IPS-11a (cell line): Measurements from ENCODE around the gene PPIB.

ENCODE experiments used
- H3K4me3 ChIP-seq: one replicate; pipeline ENCODE4 v1.5.1; 2013; ENCODE audit warnings: low read depth, low read length, control low read depth

PPIB gene

DNA sequence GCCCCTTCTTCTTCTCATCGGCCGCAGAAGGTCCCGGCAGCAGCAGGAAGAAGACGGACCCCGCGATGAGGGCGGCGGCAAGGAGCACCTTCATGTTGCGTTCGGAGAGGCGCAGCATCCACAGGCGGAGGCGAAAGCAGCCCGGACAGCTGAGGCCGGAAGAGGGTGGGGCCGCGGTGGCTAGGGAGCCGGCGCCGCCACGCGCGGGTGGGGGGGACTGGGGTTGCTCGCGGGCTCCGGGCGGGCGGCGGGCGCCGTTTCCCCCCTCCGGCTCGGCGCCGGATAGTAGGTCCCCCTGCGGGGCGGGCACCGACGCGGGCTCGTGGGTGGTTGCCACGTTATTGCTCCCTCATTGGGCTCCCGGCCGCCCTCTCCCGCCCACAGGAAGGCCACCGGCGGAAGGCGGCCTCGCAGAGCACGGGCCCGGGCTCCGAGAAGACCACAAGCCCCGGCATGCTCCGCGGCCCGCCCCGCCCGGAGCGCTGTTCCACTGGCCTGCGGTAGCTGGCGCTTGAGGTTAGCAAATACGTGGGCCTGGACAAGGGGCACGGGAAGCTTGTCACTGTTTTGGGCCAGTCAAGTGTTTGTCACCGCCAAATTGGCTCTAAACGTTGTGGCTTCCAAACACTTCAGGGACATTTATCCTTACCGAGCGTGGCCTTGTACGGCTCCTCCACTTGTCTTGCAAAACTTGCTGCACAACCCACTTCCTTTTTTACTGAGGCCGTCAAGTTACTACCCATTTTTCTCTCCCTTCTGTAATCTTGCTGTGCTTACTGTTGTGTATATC, at the start of gene PPIB:
PPIB (minus strand) TSS at position 154 of the 790 bp plus-strand sequence; CDS start at position 118, 36 bp downstream.
- peak within 1 kb of the TSS; percentile 67 for H3K4me3 ChIP-seq

DNA sequence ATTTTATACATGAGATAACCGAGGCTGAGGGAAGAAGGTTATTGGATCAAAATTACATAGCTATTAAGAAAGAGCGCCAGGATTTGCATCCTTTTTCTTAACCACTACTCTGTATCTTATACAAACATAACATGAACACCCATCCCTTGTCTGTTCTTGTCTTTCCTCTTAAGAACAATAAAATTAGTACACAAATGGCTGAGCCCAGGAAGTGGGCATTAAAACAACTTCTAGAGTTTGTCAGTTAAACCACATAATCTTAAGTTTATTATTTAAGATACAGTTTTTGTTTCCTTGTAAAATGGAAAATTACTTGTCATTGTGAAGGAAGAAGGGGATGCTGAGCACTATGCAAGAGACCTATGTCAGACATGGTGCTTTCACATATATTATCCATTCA, 48.9 kb upstream of the PPIB start:
- H3K4me3 ChIP-seq, result no peak overlapping the region

DNA sequence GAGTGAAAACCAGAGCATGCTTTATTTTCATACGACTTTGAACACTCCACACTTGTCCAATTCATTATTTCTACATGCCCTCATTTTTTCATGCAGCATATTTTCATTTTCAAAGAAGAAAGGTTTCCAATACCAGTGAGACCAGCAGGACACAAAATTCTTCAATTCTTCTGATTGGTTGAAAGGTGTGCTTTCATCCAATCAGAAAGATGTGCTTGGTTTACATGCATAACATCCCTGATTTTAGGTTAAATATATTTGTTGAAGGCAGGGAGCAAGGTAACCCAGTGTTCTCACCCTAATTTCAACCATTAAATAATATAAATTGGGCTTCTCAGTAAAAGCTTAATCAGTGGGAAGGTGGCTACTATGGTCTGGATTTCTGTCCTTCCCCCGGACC, 47.5 kb upstream of the PPIB start:
- no peak overlapping the region for H3K4me3 ChIP-seq

DNA sequence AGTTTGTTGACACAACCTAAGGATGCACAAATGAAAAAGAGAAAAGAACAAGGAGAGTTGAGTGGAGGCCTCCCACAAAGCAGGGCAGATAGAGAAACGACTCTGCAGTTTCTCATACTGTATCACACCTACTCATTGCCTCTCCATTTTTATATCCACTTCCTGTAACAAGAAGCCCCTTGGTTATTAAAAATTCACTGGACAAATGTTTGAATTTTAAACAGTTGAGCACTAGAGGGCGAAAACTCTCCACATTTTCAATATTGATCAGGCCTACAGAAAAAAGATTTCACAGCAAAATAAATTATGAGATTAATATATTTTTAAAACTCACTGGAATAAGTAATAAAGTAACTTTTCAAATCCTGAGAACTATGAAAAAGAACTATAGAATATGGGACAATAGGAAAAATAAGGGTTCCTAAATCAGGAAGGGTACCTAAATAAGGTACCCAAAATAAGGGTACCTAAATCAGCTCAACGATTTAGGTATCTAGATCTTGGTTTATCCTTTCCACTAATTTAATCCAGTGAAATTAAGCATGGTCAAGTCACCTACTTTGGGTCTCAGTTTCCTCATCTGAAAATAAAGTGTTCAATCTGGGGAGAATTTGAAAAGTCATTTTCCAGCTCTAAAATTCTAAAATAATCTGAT, 47.0 kb upstream of the PPIB start:
- H3K4me3 ChIP-seq, result no peak overlapping the region

DNA sequence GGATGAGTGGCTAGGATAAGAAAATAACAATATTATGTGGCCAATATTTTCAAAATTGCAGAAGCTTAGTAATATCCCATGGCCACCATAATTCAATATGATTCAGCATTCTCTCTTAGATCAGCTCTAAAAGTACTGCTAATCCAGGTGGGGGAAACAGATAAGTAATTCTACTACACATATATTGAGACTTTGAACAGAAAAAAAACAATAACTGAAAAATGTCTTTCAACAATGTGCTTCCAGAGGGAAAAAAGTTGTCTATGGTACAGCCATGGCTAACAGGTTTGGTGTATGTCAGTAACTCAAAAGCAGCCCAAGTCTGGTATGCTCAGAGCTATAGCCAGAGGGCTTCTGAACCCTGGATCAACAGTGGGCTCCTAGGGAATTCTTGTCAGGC, 42.4 kb upstream of the PPIB start:
- no peak overlapping the region for H3K4me3 ChIP-seq

DNA sequence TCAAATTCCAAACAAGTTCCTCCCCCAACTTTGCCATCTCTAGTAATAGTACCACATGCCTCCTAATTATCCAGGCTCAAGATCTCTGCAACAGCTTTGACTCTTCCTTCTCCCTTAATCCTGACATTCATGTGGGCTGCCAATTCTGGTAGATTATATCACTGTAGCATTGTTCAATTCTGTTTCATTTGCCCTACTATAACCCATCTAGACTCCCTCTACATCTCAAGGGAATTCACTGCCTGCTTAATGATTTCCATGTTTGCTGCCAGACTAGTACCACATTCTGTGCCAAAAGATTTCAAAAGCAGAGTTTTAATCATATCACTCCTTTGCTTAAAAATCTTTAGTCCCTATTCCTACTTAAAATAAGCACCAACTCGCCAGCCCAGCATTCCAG, 34.6 kb upstream of the PPIB start:
- no peak overlapping the region for H3K4me3 ChIP-seq

DNA sequence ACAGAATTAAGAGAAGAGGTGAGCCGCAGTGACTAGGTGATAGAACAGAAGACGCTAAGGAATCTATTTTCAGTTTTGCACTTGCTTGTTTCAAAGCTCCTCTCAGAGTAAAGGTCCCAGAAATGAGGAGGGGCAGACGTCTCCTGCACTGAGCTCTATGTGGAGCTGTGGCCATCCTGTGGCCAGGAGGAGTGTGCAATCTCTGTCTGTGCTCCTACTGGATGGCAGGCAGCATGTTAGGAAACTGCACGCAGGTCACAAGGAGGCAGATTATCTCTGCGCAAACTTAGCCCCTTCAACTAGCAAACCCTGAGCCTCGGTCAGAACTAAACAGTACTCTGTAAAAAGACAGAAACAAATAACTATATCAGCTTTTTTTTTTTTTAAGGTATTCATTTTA, 31.1 kb upstream of the PPIB start:
- no peak overlapping the region for H3K4me3 ChIP-seq

DNA sequence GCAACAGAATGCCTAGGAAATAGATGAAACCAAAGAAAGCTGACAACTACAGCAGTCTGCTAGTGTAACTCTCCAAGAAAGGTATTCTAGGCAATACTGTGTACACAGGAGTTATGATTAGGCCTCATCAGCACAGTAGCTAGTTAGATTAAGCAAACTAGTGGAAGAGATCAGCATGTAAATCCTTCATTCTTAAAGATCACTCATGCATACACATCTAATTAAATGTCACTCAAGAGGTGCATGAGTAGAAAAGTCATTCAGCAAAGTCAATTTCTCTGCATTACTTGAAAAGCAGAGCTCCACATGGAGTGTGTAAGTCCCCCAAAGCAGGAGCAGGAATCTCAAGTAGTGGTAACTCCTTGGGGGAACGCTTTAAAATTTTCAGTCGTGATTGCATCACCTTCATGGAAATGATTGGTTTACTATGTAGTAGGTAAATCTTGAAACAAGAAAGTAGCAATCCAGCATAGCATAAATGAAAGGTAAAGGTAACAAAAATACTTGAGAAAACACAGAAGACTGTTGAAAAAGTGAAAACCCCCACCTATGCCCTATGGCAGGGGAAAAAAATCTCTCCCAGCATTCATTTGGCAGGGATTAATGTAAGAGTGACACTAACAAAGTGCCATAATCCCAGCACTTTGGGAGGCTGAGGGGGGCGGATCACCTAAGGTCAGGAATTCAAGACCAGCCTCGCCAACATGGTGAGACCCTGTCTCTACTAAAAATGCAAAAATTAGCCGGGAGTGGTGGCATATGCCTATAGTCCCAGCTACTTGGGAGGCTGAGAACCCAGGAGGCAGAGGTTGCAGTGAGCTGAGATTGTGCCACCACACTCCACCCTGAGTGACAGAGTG, 29.4 kb upstream of the PPIB start:
- H3K4me3 ChIP-seq, result no peak overlapping the region

DNA sequence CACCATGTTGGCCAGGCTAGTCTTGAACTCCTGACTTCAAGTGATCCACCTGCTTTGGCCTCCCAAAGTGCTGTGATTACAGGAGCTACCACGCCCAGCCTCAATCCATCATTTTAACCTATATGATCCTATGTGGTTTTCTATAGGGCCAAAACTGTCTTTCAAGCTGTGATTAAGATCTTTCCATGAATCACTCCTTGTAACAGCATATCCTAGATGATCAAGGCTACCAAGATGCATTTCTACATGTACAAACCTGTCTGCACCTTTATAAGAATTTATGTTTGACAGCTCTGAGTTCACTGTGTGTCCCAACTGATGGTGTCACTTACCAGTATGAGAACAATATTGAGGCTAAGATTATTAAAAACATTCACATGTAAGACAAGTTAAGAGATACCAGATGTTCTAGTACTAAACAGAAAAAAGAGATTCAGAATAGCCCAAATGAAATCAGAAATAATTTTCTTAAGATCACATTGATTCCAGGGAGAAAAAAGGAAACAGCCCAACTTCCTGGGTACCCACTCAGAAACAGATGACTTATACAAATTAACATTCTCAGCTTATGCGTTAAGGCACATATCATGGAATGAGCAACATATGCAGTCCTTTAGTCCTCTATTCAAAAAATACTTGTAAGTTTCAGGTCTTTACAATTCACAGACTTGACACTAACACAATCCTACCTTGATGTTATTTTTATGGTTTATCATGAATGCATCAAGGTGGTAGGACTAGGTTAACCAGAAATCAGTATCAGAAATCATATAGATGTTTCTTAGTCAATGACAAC, 24.8 kb upstream of the PPIB start:
- no peak overlapping the region for H3K4me3 ChIP-seq

DNA sequence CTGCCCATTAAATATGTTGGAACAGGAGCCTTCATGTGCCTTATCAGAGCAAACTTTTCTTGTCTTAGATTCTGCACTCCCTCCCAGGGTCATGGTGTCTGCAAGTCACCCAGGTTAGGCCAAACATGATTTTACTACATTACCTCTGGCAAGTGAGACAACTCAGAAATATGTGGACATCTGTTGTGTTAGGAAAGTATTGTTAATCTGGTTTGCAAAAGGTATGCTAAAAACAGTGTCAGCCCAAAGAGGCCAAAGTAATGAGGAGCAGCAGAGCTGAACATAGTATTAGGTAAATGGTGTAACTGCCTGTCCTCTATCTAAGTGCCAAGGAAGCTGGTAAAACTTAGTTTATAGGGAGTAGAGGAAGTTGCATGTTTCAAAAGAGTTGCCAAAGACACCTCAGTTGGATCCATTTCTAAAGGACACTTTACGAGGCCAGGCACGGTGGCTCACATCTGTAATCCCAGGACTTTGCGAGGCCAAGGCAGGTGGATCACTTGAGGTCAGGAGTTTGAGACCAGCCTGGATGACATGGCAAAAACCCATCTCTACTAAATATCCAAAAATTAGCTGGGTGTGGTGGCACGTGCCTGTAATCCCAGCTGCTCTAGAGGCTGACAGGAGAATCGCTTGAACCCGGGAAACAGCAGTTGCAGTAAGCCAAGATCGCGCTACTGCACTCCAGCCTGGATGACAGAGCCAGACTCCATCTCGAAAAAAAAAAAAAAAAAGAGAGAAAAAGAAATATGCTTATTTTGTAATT, 22.5 kb upstream of the PPIB start:
- no peak overlapping the region for H3K4me3 ChIP-seq

DNA sequence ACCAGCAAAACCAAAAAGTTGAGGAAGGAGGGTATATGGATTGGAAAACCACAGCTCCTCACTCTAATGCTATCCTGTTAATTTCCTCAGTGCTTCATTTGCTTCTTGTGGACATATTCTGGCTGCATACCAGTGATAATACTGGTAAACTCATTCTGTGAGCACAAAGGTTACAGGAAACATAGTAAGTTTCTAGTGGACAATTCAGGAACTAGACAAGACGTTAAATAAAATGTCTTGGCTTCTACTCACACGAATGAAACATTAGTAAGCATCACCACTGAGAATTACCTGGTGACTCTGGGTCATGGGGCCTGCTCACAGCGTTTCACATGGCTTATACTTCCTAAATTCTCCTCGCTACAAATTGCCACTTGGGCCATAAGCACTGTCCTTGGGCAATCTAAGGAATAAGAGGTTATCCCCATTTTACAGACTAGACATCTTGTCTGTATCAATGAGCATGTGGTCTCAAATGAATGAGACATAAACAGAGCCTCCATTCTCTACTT, 20.1 kb upstream of the PPIB start:
- H3K4me3 ChIP-seq, result no peak overlapping the region

DNA sequence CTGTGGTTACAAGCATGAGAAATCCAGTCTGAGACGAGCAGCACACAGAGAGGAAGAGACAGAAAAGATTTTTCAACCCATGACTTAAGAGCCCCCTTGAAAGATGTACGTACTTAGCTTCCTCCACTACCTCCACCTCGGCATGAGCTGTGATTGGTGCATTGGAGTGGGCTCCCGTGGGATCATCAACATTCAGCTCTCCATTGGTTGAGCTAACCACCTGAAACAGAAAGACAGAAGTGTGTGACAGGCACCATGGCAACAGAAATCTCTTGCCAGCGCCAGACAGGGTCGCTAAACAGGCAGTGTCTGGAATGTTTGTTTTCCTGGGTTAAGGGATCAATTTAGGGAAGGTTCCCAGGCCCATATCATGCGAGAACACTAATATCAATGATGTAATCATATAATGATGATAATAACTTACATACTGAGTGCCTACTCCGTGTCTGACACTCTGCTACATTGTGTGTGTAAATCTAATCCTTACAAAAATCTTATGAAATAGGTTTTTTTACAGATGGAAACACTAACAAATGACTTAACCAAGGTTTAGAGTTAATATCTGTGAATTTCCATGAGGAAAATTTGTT, 17.5 kb upstream of the PPIB start:
- no peak overlapping the region for H3K4me3 ChIP-seq

DNA sequence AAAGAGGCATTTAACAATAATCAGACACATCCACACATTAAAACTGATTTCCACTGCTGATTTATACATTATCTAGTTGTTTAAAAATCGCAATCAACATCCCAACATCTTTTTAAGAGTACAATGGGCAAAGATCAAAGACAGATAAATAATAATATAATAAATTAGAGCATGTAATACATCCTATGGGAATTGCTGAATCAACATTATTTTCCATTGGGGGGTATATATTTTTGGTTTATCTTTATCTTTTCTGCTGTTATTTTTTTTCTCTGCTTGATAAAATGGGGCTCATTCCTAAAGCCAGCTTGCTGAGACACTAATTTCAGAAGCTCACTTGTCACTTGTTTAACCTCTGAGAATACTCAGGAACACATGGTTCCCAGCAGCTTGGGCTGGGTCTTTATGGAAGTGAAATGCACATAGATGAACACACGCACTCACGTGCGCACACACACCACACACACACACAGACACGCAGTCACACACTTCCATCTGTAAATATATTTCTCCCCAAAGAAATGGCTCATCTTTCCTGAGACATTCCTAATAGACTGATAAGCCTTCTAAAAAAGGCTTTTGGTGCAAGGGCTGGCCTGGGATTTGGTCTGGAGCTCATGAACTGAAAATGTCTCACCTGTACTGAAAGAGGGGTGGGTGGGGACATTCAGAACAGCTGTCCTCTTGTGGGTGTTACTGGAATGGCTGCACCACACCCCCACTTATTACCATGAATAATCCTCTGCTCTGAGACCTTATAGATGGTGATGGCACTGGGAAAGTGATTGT, 3.5 kb upstream of the PPIB start:
- no peak overlapping the region for H3K4me3 ChIP-seq

DNA sequence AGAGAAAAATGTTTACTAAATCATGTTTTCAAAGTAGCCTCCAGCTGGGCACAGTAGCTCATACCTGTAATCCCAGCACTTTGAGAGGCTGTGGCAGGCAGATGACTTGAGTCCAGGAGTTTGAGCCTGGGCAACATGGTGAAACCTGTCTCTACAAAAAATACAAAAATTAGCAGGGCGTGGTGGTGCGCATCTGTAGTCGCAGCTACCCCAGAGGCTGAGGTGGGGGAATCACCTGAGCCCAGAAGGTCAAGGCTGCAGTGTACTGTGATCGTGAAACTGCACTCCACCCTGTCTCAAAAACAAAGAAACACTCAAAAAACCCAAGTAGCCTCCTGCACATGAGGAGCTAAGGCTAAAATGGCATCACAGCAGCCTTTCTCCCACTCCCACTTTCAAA, 1.6 kb upstream of the PPIB start:
- H3K4me3 ChIP-seq, result no peak overlapping the region

DNA sequence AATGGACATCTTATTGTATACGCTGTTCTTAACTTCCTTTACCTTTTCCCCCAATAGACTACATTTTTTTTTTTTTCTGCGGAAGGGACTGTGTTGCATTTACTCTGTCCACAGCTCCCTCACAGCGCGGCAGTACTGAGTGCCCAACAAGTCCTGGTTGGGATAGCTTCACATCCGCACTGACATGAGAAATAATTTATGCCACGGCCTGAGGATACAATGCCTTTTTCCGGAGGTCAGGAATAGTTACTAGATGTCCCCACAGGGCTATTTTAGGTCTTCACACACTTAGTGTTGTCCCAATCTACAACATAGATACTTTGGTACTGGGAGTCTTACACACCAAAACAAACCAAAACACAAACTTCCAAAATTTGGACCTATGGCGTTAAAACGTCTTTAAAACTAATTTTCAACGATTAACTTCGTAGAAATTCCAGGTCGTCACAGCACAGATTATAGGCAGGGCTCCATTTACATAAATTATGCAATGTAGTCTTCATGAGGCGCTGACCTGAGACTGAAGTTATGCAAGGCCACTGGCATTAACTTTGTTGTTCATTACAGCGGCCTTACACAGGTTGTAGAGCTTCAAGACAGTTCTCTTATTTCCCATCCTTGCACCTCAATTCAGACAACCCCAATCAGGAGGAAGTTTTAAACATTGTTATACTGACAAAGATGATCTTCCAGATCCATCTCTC, 989 bp upstream of the PPIB start:
- peak overlapping the region; percentile 28 for H3K4me3 ChIP-seq

DNA sequence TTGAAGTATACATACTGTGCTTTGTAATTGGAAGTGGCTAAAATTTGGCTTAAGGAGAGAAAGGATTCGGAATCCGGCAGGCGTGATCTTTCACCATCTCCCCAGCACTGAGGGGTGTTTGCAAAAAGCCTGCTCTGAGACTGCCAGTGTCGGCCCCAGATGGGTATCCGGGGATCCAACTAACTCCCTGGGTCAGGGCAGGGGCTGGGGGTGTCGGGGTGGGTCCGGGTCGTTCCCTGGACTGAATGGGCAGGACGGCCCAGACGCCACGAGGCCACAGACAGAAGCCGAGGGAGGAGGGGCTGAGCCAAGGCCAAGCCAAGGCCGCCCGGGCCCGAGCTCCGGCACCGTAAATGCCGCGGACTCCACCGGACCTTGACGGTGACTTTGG, 349 bp downstream of the PPIB start:
- peak overlapping the region; percentile 67 for H3K4me3 ChIP-seq

DNA sequence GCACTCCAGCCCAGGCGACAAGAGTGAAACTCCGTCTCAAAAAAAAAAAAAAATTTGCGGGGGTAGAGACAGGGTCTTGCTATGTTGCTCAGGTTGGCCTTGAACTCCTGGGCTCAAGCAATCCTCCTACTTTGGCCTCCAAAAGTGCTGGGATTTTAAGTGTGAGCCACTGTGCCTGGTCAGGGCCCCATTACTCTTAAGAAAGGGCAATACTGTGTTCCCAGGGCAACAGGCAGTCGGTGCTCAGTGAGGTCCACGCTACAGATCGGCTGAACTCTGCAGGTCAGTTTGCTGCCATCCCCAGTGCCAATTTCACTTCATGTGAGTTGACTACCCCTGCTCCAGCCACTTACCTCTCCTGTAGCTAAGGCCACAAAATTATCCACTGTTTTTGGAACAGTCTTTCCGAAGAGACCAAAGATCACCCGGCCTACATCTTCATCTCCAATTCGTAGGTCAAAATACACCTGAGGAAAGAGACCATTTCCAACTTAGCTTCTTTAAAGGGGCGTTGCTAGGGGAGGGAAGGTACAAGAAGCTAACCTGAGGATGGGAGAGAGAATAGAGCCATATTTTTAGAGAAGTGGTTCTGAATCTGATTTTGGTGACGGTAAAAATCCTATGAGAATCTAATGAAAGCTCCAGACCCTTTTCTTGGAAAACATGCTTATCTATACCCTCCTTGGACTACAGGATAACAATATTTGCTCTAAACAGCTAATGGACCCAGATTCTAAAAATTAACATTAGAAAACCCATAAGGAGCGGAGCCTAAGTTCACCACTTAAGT, 939 bp downstream of the PPIB start:
- H3K4me3 ChIP-seq, result peak overlapping the region; percentile 67
